ENCODE data around the gene SCYL2.

SCYL2 gene

DNA sequence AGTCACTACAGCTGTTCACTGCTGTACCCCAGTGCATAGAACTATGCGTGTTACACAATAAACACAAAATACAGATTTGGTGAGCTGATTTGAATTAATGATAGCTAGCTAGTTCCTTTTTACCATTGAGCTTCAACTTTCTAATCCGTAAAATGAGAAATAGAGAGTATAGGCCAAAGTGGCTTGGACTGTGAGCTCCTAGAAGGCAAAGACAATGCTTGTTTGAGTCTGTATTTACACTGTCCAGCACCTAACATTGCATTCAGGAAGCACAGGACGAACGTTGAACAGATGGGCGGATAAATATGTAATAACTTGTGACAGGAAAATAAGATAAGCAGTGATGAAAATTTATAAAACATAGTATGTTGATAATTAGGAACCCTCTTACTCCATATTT is 121.4 kb downstream of the SCYL2 start:
- no peak overlapping the region for H3K27ac ChIP-seq (ENCODE audit: low read depth in 2 of 2, low read length in 2 of 2)
- no peaks in the 10 kb centered on the region for H3K36me3 ChIP-seq (ENCODE audit: control insufficient read depth in 2 of 2, insufficient read depth in 2 of 2, low read length in 2 of 2)
- no peak overlapping the region for H3K9ac ChIP-seq (ENCODE audit: low read depth in 1 of 2, low read length in 2 of 2)
- no peaks in the 10 kb centered on the region for H3K9me3 ChIP-seq (ENCODE audit: control insufficient read depth in 2 of 2, low read length in 2 of 2)
- no peaks in the 10 kb centered on the region for H3K4me1 ChIP-seq (ENCODE audit: control insufficient read depth in 2 of 2, insufficient read depth in 2 of 2, low read length in 2 of 2)
- H3K27me3 ChIP-seq (ENCODE audit: control insufficient read depth in 2 of 2, insufficient read depth in 2 of 2, low read length in 2 of 2): no peaks in the 10 kb centered on the region
- no peak overlapping the region for H3K4me3 ChIP-seq (ENCODE audit: low read length in 2 of 2)

Measured in mucosa of rectum (tissue), 2 donors.